Cardiac septum (tissue), 1 donor: ENCODE measurements around the gene TRAFD1. TPM values are rescaled to one million over a fixed set of nuclear protein-coding genes. Genes with fewer than 3 reads are reported as not detected.

Experiments
- DNase-seq: peaks from one replicate; pipeline ENCODE4 v3.0.0-alpha.2; 2020; ENCODE audit warnings: low spot score
- intact Hi-C: fragments of 100-400 bp; cut with DNase I; formaldehyde crosslinking; loops from one replicate; pipeline ENCODE4 v1.14.0; 2022
- total RNA-seq: library from RNA; stranded (reverse); fragmentation: NEBNext Ultra II Directional; extraction: Animal tissue kit (Norgen Biotek cat#: 25700); gene quantifications from one replicate; pipeline ENCODE4 v1.2.1, GENCODE V29; 2021
- donor health status: DM: no; HTN: no; CAD: no.

The TRAFD1 gene
- total RNA-seq, 1 donor from 2014 or later, result 32.3 TPM

DNA sequence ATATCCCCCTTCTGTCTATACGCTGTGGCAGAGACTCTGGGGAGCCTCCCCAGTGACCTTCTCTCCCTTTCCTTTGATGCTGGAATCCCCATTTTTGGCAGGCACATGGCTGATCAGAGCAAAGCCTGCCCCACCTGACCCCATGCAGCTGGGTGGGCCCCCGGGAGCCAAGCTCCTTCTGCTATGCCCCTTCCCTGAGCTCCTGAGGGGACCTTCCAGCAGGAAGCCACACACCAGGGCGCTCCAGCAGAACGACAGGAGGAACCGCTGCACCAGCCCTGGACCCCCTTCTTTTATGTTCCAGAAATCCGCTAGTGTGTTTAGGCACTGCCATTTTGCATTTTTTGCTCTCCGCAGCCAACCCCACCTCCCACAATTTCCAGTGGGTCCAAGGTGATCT, 44.6 kb downstream of the TRAFD1 start:
- no peak for DNase-seq
- intact Hi-C loops, result no loop called here

DNA sequence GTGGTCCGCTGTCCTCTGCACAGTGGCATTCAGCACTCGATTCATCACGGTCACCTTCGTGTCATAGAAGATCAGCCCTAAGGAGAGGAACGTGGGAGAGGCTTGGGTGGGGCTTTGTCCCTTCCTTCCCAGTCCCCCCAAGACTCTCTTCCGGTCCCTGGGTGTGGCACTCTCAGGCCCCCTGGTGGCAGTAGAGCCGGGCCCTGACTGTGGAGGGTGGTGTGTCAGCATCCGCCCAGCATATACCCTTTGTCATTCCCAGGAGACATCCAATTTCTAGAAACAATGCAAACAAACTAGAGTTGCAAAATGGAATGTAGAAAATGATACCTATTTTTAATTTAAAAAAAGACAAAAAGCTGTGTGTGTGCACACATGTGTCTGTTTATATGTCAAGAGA, 45.0 kb downstream of the TRAFD1 start:
- intact Hi-C loops, result no loop called here
- DNase-seq, result peak; percentile 66

DNA sequence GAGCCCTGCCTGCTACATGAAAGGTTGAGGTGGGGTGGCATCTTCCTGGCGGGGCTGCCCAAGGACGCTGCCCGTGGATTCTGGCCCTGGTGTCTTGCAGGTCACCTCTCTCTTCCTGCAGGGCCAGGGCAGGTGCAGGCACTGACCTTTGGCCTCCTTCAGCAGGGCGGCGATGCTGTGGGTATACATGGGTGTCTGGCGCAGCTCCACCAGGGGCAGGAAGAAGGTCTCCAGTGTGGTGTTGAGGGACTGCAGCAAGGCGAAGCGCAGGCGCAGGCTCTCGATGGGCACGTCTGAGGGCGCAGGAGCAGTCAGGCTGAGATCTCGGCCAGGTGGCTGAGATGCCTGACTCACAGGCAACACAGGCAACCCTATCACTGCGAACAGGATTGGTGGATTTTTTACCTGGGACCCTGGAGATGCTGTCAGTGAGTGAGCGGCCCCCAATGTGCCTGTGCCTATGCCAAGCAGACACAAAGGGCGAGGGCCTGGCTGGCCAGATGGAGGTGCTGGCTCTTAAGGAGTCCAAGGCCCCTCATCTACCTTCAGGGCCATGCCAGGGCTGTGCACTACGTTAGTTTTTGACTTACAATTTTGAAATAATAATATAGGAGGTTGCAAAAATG, 45.7 kb downstream of the TRAFD1 start:
- intact Hi-C loops, result no loop called here
- peak; percentile 64 for DNase-seq

DNA sequence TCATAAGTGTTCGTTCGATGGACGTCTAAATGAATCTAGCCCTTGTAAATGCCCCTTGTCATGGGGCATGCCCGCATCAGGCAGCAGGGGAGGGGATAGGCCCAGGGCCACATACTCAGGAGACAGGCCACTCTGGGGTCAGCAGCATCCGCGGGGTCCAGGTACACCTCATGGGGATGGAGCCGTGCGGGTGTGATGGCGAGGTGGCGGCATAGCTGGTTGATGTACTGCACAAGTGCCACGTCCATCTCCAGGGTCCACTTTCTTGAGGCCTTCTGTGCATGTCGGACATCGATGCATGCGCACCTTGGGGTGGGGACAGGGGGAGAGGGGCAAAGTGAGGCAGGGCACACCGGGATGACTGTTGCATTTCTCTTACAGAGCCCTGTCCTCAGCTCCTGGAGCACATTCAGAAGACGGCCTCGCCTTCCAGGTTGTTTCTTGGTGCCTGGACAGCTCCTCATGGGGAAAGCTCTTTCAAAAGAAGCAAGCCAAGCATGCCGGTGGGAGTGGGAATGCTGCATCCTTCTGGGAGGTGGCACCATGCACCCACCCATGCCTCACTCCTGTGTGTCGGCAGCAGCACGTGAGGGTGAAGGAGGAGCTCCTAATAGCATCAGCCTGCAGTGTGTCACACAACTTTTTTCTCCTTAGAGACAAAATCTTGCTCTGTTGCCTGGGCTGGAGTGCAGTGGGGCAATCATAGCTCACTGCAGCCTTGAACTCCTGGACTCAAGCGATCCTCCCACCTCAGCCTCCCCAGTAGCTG, 47.4 kb downstream of the TRAFD1 start:
- DNase-seq, result peak; percentile 29
- intact Hi-C loops, result no loop called here

DNA sequence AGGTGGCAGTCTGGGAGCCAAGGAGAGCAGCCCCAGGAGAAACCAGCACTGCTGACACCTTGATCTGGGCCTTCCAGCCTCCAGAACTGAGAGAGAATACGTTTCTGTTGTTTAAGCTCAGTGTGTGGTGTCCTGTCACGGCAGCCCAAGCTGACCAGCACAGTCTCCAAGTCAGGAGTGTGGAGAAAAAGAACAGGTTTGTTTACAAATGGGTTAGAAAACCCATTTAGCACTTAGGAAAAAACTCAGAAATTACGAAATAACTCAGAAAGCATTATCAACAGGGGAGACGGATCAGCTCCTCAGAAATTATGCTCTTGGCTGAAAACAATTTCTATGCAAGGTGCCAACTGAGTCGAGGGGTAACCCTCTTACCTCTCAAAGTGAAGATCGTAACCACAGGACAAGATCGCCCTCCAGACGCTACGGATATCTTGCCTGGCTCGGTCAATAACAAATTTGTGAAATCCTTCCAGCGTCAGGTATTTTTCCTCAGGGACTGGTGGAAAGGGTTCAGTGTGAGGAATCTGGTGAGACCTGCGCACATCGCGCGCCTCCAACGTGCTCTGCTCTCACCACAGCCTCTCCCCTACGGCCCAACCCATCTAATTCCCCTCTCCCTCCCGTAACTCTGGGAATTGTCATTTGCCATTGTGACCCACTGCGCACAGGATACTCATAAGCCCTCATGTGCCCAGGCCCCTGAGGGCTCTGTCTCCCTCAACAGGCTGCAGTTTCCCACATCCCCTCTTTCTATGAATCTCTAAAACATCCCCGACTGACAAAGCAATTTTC, 50.2 kb downstream of the TRAFD1 start:
- intact Hi-C loops, result no loop called here
- DNase-seq, result peak; percentile 61

- DNase-seq, result peak; percentile 29
- intact Hi-C loops, result no loop called here
Measured at GRCh38 chr12:112176321-112177010, 51.1 kb downstream of the TRAFD1 start.

- intact Hi-C loops, result no loop called here
- DNase-seq, result peak; percentile 72
Measured at GRCh38 chr12:112178796-112179195, 53.4 kb downstream of the TRAFD1 start.

- DNase-seq, result peak; percentile 44
- intact Hi-C loops, result no loop called here
Measured at GRCh38 chr12:112179341-112179740, 54.0 kb downstream of the TRAFD1 start.

DNA sequence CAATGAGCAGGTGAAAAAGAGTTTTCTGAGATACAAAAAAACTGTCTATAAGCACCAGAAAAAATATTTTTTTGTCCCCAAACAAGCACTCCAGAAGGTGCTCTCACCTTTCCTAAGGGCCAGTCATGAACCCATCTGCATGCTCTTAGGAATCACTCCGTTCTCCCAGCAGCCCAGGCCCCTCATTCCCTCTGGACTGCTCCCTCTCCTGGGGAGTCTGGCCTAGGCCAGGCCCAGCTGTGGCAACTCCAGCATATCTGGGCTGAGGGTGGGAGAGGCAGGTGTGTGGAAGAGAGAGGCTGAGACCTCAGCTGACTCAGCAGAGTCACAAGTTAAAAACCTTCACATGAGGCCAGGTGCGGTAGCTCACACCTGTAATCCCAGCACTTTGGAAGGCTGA, 54.6 kb downstream of the TRAFD1 start:
- intact Hi-C loops, result no loop called here
- peak; percentile 68 for DNase-seq

- intact Hi-C loops, result no loop called here
Measured at GRCh38 chr12:112180422-112180821, 55.1 kb downstream of the TRAFD1 start.

GRCh38 chr12:112182499-112182898, 57.1 kb downstream of the TRAFD1 start:
- intact Hi-C loops, result no loop called here
- DNase-seq, result no peak

More at GRCh38 chr12:112180422-112180821, 55.1 kb downstream of the TRAFD1 start:
- DNase-seq, result no peak

DNA sequence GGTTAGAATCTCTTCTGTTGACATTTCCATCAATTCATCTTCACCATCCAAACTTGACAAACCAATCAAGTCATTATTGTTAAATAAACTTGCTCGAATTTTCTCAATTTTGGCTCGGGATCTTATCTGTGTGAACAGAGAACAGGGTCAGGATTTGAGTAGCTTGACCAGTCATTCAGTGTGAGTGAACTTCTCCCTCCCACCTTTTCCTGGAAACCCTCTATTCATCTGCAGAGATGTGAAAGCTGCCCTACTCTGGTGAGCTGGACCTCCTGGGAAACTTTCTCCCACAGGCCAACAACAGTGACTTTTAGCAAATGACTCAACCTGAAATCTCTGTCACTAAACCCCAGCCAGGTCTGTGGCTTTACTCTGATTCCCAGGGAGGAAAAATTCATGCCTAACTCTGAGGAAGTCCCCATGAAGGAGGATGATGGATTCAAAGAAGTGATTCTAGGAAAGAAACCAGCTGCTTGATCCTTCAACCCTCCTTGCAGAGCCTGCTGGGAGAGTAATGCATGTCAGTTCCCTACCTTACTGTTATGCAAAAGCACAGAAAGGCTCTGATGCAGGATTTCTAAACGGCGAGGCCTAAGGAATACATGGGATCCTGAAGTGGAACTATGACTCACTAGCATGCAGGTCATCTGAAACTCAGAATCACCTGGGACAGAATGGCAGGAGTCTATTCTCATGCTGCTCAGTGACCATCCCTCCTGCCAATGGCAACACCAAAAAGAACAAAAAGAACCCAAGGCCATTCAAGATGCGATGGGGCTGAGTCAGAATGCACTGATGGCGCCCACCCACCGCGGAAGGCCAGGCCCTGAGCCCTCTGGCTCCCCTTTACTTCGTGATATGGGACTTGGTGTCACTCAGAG, 58.0 kb downstream of the TRAFD1 start:
- intact Hi-C loops, result no loop called here
- no peak for DNase-seq

- intact Hi-C loops, result no loop called here
- DNase-seq, result no peak
Measured at GRCh38 chr12:112184056-112184887, 58.9 kb downstream of the TRAFD1 start.

DNA sequence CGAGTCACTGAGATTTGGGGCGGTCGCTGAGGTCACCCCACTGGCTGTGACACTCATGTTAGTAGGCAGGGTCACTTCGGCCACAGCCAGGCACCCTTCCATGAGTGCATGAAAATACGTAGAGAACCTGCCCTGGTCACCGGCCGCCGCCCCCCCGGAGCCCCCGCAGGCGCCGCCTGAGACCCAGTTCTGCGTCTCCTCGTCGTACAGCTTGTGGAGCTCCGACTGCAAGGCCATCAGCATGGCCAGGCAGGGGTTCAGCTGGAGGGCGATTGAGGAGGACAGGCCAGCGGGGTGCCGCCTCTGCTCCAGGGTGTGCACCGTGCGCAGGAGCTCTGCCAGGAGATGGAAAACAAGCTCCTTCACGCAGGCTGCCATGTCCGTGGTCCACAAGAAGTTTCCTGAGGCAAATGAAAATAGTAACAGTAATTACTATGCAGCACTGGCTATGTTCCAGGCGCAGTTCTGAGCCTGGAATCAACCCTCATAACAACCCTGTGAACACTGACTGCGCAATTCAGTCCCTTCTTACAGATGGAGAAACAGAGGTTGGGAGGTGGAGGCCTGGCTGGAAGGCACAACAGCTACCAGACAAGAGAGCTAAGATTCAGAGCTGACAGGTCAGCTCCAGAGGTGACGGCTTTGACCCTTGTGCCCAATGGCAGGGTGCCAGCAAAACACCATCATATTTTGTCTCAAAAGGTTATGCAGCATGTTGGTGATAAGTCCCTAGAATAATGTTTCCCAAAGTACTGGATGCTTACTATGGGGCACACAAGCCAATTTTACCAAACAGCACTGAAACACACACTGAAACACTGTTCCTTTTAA, 59.9 kb downstream of the TRAFD1 start:
- DNase-seq, result no peak
- intact Hi-C loops, result no loop called here

- intact Hi-C loops, result no loop called here
Measured at GRCh38 chr12:112188130-112188830, 62.9 kb downstream of the TRAFD1 start.

GRCh38 chr12:112190231-112191025, 65.1 kb downstream of the TRAFD1 start:
- no peak for DNase-seq
- intact Hi-C loops, result no loop called here

More at GRCh38 chr12:112188130-112188830, 62.9 kb downstream of the TRAFD1 start:
- DNase-seq, result no peak
